ENCODE data around the gene DRAXIN.

Gene DRAXIN

DNA sequence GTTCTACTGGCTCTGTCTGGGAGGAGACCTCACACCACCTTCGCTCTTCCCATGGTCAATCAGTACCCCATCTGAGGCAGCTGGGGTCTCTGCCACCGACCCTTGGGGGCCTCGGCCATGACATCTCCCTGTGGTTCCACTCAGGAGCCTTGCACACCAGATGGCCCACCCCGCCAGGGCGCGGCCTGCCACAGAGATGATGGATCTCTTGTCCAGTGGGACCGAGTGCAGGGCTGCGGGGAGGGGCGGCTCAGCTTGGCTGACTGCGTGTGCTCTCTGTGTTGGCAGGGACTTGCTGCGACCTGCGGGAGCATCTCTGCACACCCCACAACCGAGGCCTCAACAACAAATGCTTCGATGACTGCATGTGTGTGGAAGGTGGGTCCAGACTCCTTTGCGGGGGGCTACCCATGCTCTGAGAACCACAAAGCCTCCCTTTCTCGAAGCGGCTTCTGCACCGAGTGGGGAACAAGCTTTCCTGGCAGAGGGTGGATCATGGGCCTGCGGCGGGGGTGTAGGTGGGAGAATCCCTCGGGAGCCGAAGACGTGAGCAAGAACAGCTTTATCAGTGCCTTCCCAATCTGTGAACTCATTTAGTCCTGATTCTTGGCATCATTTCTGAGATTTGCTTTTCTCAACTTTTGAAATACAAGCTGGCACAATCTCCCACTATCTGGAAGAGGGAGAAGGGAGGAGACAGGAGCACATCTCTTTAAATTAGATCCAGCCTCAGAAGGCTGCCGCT, 23.5 kb downstream of the DRAXIN start:
- in situ Hi-C loops (cut with HindIII; ENCODE audit: low sequenced_read_pairs): loop anchor here (5.0 to 10.0 kb wide), 3 partner anchors 50 to 473 kb away; partner anchors contain the start of gene FBXO6
- no peak for TF ChIP-seq CTCF (IDR thresholded peaks at IDR 0.05; ENCODE audit: low read depth, low read length, missing control alignments)
- no peak for DNase-seq (ENCODE audit: low read depth)
- H3K4me3 ChIP-seq (ENCODE audit: low read depth, low read length): no peak overlapping the region

GRCh38 chr1:11719313-11720032, 28.0 kb downstream of the DRAXIN start:
- in situ Hi-C loops (cut with HindIII; ENCODE audit: low sequenced_read_pairs): loop anchor here (5.0 to 10.0 kb wide), 2 partner anchors 53 to 55 kb away; partner anchors contain the start of gene FBXO6
- peak; percentile 99 for TF ChIP-seq CTCF (IDR thresholded peaks at IDR 0.05; ENCODE audit: low read depth, low read length, missing control alignments)
- DNase-seq (ENCODE audit: low read depth): peak; percentile 41
- peak overlapping the region; percentile 17 for H3K4me3 ChIP-seq (ENCODE audit: low read depth, low read length)

GRCh38 chr1:11720033-11720376, 28.5 kb downstream of the DRAXIN start:
- in situ Hi-C loops (cut with HindIII; ENCODE audit: low sequenced_read_pairs): no loop called here

DNA sequence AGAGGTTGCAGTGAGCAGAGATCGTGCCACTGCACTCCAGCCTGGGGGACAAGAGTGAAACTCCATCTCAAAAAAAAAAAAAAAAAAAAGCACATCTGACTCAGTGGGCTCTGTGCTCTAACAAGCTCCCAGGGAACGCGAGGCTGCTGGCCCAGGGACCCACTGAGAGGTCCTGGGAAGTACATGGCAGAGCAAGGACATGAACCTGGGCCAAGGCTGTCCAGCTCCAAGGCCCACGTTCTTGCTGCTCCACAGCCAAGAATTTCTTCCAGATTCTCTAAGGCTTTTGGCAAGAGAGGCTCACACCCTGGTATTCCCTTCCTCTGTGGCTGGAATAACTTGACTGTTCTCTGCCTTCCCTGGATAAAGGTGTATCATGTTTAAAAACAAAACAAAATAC, 29.0 kb downstream of the DRAXIN start:
- no peak for TF ChIP-seq CTCF (IDR thresholded peaks at IDR 0.05; ENCODE audit: low read depth, low read length, missing control alignments)
- in situ Hi-C loops (cut with HindIII; ENCODE audit: low sequenced_read_pairs): no loop called here
- no peak overlapping the region for H3K4me3 ChIP-seq (ENCODE audit: low read depth, low read length)
- DNase-seq (ENCODE audit: low read depth): no peak

More at GRCh38 chr1:11720033-11720376, 28.5 kb downstream of the DRAXIN start:
- H3K4me3 ChIP-seq (ENCODE audit: low read depth, low read length): peak overlapping the region; percentile 17
- DNase-seq (ENCODE audit: low read depth): no peak
- TF ChIP-seq CTCF (IDR thresholded peaks at IDR 0.05; ENCODE audit: low read depth, low read length, missing control alignments): no peak

DNA sequence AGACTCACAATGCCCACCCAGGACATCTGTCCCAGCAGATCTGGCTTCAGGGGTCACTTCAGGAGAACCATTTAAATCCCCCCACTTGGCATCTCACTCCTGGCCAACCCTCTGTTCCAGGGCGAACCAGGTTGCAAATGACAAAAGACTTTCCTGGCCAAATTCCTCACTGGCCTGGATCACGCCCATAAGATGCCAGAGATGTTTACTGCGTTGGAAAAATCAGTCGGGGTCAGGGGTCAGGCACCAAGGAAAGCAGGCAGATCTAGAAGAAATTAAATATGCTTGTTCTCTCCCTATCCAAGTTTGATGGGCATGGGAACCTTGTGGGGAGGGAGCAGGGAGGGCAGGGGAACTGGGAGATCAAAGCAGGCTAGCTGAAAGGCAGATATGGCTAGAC, 29.8 kb downstream of the DRAXIN start:
- DNase-seq (ENCODE audit: low read depth): no peak
- no peak for TF ChIP-seq CTCF (IDR thresholded peaks at IDR 0.05; ENCODE audit: low read depth, low read length, missing control alignments)
- H3K4me3 ChIP-seq (ENCODE audit: low read depth, low read length): no peak overlapping the region
- in situ Hi-C loops (cut with HindIII; ENCODE audit: low sequenced_read_pairs): no loop called here

DNA sequence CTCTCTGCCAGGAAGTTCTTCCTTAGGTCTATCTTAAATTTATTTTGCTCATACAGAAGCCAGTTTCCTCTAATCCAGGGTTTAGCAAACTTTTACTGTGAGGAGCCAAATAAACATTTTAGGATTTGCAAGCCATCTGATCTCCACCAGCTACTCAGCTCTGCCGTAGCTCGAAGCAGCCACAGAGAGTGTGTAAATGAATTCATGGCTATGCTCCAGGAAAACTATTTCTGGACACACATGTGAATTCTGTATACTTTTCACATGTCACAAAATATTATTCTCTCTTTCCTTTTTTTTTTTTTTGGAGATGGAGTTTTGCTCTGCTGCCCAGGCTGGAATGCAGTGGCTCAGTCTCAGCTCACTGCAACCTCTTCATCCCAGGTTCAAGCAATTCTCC, 31.0 kb downstream of the DRAXIN start:
- DNase-seq (ENCODE audit: low read depth): no peak
- no peak overlapping the region for H3K4me3 ChIP-seq (ENCODE audit: low read depth, low read length)
- TF ChIP-seq CTCF (IDR thresholded peaks at IDR 0.05; ENCODE audit: low read depth, low read length, missing control alignments): no peak
- in situ Hi-C loops (cut with HindIII; ENCODE audit: low sequenced_read_pairs): no loop called here

Data from astrocyte of the cerebellum (primary cell).